OCI-LY3 (cell line): ENCODE measurements around the gene LTBP1.

ENCODE experiments used
- H2AFZ ChIP-seq: fragments of 200-600, 300-600 bp; shearing (Covaris generic); 2 replicates; pipeline ENCODE4 v1.6.0; 2014; ENCODE audit warnings: antibody characterized with exemption, low read depth, low read length
- H3K27ac ChIP-seq: fragments of 200-600, 300-600 bp; sonication (generic); 2 replicates; pipeline ENCODE4 v1.5.1; 2014; ENCODE audit warnings: mild to moderate bottlenecking, low read length, moderate library complexity, mixed read lengths
- H3K27me3 ChIP-seq: fragments of 200-600, 300-600 bp; sonication (generic); 2 replicates; pipeline ENCODE4 v1.6.1; 2014; ENCODE audit warnings: low read depth, low read length, mixed read lengths
- H3K36me3 ChIP-seq: fragments of 200-600, 300-600 bp; sonication (generic); replicated peaks from 2 replicates; pipeline ENCODE3; 2014; ENCODE audit warnings: low read depth, low read length, mixed read lengths
- H3K4me1 ChIP-seq: fragments of 300-600, 200-600 bp; sonication (generic); 2 replicates; pipeline ENCODE4 v1.6.1; 2014; ENCODE audit warnings: low read length, mixed read lengths
- H3K4me2 ChIP-seq: fragments of 200-600, 300-600 bp; sonication (generic); 2 replicates; pipeline ENCODE4 v1.6.1; 2014; ENCODE audit warnings: low read length, mixed read lengths
- H3K4me3 ChIP-seq: fragments of 300-600, 200-600 bp; sonication (generic); 2 replicates; pipeline ENCODE4 v1.5.1; 2014; ENCODE audit warnings: antibody characterized with exemption, mild to moderate bottlenecking, low read length, moderate library complexity
- H3K79me2 ChIP-seq: fragments of 300-600, 200-600 bp; shearing (Covaris generic); 2 replicates; pipeline ENCODE4 v1.6.1; 2014; ENCODE audit warnings: mild to moderate bottlenecking, low read length, mixed read lengths
- H3K9ac ChIP-seq: fragments of 300-600, 200-600 bp; shearing (Covaris generic); 2 replicates; pipeline ENCODE4 v1.6.0; 2014; ENCODE audit warnings: mild to moderate bottlenecking, low read length, moderate library complexity
- H3K9me3 ChIP-seq: fragments of 200-600, 300-600 bp; shearing (Covaris generic); 2 replicates; pipeline ENCODE4 v1.6.1; 2014; ENCODE audit warnings: low read length, mixed read lengths; ENCODE audit not compliant: insufficient read depth
- H4K20me1 ChIP-seq: fragments of 200-600, 300-600 bp; sonication (generic); 2 replicates; pipeline ENCODE4 v1.6.1; 2016; ENCODE audit warnings: low read length, mixed read lengths; ENCODE audit not compliant: insufficient read depth
- CTCF ChIP-seq: fragments of 200-600, 300-600 bp; sonication (generic); IDR thresholded peaks from 2 replicates; pipeline ENCODE4 v1.5.1; 2014; ENCODE audit warnings: antibody characterized with exemption, low read length, low read depth
- EZH2phosphoT487 ChIP-seq: fragments of 200-600 bp; shearing (Covaris generic); IDR thresholded peaks from 2 replicates; pipeline ENCODE4 v1.6.1; 2018; ENCODE audit warnings: antibody characterized with exemption, mixed run types, low read depth

LTBP1 gene

DNA sequence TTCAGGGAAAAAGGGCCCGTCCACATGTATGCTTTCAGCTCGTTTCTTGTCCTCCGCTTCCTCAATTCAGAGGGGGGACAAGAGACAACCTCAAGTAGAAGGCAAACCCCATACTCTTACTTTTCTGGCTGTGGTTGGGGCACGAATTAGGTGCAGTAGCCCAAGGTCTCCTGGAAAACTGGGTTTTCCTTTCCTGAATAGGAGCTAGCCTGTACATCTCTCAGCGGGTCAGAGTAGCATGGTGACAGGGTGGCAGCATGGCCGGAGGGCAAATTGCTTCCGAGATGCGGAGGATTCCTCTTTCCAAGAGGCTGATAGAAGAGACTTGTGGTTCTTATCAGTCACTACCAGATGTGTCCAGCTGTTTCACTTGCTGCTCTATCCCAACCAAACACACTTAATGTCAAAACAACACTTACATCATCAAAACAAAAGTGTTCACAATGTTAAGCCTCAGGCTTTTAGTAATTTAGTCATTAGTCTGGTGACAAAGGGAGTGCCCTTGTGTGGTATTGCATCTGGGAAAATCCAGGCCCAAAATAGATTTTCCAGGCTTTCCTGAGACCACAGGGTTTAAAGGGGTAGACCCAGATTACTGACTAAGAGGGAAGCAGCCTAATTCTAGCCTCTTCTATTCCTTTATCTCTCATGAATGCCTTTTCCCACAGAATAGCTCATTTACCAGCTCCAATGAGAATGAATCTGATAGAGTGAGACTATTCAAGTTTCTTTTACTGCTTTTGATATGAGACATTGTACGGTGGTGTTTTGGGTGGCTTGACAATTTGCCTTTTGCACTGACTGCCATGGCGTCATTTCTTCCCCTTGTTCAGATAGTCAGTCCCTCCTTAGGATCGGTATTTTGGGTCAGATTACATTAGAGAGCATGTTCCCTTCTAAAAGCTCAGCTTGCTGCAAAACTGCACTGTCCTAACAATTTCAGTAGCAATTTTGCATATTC, 162.0 kb downstream of the LTBP1 start:
- Histone ChIP-seq H3K27me3 (no peaks in the 10 kb centered on the region), H3K9ac (no peak overlapping the region), H3K36me3 (no peaks in the 10 kb centered on the region), H2AFZ (no peak overlapping the region), H3K79me2 (no peaks in the 10 kb centered on the region), H3K4me3 (no peak overlapping the region), H3K27ac (no peak overlapping the region), H3K9me3 (no peaks in the 10 kb centered on the region), H3K4me2 (no peak overlapping the region), H4K20me1 (no peaks in the 10 kb centered on the region), H3K4me1 (no peaks in the 10 kb centered on the region)
- TF ChIP-seq EZH2phosphoT487 (no peak), CTCF (no peak)

GRCh38 chr2:33110461-33110860, 163.7 kb downstream of the LTBP1 start:
- Histone ChIP-seq H3K36me3 (no peaks in the 10 kb centered on the region), H3K9me3 (no peaks in the 10 kb centered on the region), H3K27me3 (no peaks in the 10 kb centered on the region), H3K27ac (no peak overlapping the region), H3K4me1 (no peaks in the 10 kb centered on the region), H4K20me1 (no peaks in the 10 kb centered on the region), H3K4me3 (no peak overlapping the region), H3K4me2 (no peak overlapping the region), H2AFZ (no peak overlapping the region), H3K9ac (no peak overlapping the region), H3K79me2 (no peaks in the 10 kb centered on the region)
- TF ChIP-seq EZH2phosphoT487 (no peak), CTCF (no peak)

- TF ChIP-seq CTCF = no peak
- TF ChIP-seq EZH2phosphoT487 = no peak
- H3K4me1 ChIP-seq = no peaks in the 10 kb centered on the region
- H3K4me2 ChIP-seq = no peak overlapping the region
- H3K9me3 ChIP-seq = no peaks in the 10 kb centered on the region
- no peak overlapping the region for H3K4me3 ChIP-seq
- no peak overlapping the region for H3K9ac ChIP-seq
- H2AFZ ChIP-seq = no peak overlapping the region
- no peaks in the 10 kb centered on the region for H4K20me1 ChIP-seq
- no peaks in the 10 kb centered on the region for H3K27me3 ChIP-seq
- no peak overlapping the region for H3K27ac ChIP-seq
- H3K79me2 ChIP-seq = no peaks in the 10 kb centered on the region
- no peaks in the 10 kb centered on the region for H3K36me3 ChIP-seq
These were observed 164.3 kb downstream of the LTBP1 start for GRCh38 chr2:33111002-33111446.

GRCh38 chr2:33115196-33115595, 168.4 kb downstream of the LTBP1 start:
- H3K79me2 ChIP-seq = no peaks in the 10 kb centered on the region
- H3K27ac ChIP-seq = no peak overlapping the region
- H3K9me3 ChIP-seq = no peaks in the 10 kb centered on the region
- H3K9ac ChIP-seq = no peak overlapping the region
- H3K27me3 ChIP-seq = no peaks in the 10 kb centered on the region
- TF ChIP-seq EZH2phosphoT487 = no peak
- no peak for TF ChIP-seq CTCF
- no peaks in the 10 kb centered on the region for H3K36me3 ChIP-seq
- H3K4me3 ChIP-seq = no peak overlapping the region
- H3K4me2 ChIP-seq = no peak overlapping the region
- H2AFZ ChIP-seq = no peak overlapping the region
- H3K4me1 ChIP-seq = no peaks in the 10 kb centered on the region
- no peaks in the 10 kb centered on the region for H4K20me1 ChIP-seq
